Measurements from ENCODE around the gene DLG2. TPM values are rescaled to one million over a fixed set of nuclear protein-coding genes. Genes with fewer than 3 reads are reported as not detected.

The DLG2 gene
- total RNA-seq, 1 experiment from 2014 or later, result 0.20 TPM

DNA sequence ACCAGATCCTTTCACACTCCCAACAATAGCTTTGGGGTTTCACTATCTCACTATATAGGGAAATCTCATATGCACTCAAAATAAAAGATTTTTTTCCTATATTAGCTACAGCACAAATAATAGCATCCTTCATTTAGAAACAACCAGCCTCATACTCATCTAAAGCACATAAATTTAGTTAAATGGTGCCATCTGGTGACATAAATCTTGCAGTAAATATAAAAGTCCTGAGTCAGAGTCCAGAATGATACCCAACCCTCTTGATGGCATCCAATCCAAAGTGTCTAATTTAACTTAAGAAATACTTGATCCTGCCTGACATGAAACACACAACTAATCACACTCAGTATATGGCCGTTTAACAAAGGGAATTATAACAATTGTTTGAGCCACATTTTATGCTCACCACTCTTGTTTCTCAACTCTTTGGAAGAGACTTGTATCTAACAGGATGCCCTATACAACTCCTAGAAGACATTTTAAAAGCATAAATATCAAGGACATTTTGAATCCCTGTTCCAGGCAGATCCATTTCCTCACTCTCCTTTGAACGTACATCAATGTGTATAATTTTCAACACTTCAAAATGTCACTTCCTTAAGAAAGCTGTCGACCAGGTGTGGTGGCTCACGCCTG, 36.2 kb downstream of the DLG2 start:
- peak; percentile 28 for DNase-seq (ENCODE audit: low read depth)
- in situ Hi-C loops (cut with HindIII; ENCODE audit: low pct_unique_long_range_greater_than_20kb, low sequenced_read_pairs), result no loop called here

DNA sequence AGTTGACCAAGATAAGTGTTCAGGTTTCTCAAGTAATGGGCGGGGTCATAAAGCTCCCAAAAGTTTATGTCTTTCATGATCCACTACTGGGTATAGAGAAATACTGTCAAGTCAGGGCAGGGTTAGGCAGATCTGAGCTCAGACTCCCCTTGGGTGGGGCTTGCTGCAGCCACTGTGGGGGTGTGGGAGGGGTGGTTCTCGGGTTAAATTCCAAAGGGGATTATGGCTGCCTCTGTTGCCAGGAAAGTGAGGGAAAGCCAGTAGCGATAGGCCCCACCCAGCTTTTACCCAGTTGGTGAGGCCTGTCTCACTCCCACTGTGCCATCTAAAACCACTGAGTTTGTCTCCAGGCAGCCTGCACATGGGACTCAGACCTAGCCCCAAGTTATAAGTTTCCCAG, 37.8 kb downstream of the DLG2 start:
- no peak for DNase-seq (ENCODE audit: low read depth)
- in situ Hi-C loops (cut with HindIII; ENCODE audit: low pct_unique_long_range_greater_than_20kb, low sequenced_read_pairs), result no loop called here

DNA sequence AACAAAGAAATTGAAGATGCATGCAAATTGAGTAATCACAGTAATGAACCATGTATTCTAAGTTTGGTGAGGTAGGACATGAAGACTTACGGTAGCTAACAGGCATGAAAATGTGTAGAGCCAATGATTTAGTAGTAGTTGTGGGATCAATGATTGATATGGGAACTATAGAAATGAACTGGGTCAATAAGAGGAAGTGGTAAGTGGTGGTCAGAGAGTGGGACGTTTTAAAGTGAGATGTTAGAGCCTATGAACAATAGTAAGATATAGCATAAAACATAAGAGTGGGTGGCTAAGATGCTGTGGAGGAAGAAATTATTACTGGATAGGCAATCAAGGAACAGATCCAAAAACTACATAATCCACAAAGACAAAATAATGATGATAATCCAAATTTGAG, 45.0 kb downstream of the DLG2 start:
- in situ Hi-C loops (cut with HindIII; ENCODE audit: low pct_unique_long_range_greater_than_20kb, low sequenced_read_pairs), result no loop called here

GRCh38 chr11:85575388-85575787, 51.8 kb downstream of the DLG2 start:
- in situ Hi-C loops (cut with HindIII; ENCODE audit: low pct_unique_long_range_greater_than_20kb, low sequenced_read_pairs), result no loop called here
- DNase-seq (ENCODE audit: low read depth), result no peak

More for the DNA sequence above, 45.0 kb downstream of the DLG2 start:
- DNase-seq (ENCODE audit: low read depth), result no peak

- DNase-seq (ENCODE audit: low read depth), result no peak
- in situ Hi-C loops (cut with HindIII; ENCODE audit: low pct_unique_long_range_greater_than_20kb, low sequenced_read_pairs), result no loop called here
Observed at GRCh38 chr11:85572056-85572455, 55.1 kb downstream of the DLG2 start.

GRCh38 chr11:85569525-85569924, 57.6 kb downstream of the DLG2 start:
- in situ Hi-C loops (cut with HindIII; ENCODE audit: low pct_unique_long_range_greater_than_20kb, low sequenced_read_pairs), result no loop called here
- no peak for DNase-seq (ENCODE audit: low read depth)

DNA sequence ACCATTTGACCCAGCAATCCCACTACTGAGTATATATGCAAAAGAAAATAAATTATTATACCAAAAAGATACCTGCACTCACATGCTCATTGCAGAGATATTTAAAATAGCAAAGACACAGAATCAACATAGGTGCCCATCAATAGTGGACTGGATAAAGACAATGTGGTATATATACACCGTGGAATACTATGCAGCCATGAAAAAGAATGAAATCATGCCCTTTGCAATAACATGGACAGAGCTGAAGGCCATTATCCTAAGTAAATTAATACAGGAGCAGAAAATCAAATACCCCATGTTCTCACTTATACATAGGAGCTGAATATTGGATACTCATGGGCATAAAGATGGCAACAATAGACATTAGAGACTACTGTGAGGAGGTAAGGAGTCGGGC, 68.7 kb downstream of the DLG2 start:
- in situ Hi-C loops (cut with HindIII; ENCODE audit: low pct_unique_long_range_greater_than_20kb, low sequenced_read_pairs), result no loop called here
- DNase-seq (ENCODE audit: low read depth), result no peak

DNA sequence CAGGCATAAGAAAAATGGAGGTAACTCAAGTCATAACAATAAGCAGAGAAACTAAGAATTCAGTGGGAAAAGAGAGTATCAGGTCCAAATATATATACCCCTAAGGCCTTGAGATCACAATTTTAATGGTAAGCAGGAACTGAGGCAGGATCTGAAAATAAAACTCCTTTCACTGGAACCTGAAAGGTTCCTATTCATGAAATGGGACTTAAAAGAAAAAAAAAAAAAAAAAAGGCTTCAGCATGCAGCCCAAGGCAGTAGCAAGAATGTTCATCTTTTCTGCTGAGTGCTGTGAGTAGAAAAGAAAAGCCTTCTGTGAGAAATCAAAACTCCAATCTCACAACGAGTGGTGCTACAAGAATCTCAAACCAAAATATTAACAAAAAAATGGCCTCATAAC, 75.3 kb downstream of the DLG2 start:
- in situ Hi-C loops (cut with HindIII; ENCODE audit: low pct_unique_long_range_greater_than_20kb, low sequenced_read_pairs), result no loop called here
- no peak for DNase-seq (ENCODE audit: low read depth)

DNA sequence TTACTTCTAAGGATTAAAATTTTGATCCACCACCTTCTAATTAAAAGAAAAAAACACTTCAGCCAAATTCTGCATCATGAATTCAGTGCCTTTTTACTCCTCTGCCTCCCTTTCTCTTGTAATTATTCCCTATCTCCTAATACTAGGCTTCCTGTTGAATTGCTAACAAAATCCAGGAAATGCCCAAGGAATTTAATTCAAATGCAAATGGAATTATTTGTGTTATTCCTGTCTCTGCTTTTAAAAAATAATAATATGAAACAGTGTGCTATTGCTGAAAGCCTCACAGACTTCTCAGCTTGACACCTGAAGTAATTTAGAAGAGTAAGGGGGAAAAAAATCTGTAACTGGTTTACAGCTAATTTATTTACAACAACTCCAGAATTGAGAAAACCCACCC, 85.5 kb downstream of the DLG2 start:
- DNase-seq (ENCODE audit: low read depth), result no peak

DNA sequence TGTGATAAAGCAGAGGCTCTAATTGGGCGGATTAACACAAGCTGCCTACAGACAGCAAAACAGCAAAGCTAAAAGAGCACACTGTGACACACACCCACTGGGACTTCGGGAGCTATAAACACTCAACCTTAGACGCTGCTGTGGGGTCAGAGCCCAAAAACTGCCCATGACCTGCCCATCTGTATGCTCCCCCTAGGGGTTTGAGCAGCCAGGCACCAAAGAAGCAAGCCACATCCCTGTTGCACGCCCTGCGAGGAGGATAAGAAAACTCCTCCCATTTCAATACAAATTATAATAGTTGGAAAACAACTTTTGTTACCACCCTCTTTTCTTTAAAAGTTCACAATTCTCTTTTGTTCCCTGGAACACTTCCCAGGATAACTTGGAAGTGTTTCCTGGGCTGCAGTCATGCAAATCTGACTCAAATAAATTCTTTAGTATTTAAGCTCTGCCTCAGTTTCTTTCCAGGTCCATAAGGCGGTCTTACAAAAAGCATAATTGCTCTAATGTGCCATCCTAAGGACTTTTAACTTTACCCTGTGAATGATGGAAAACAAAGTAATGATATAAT, 86.4 kb downstream of the DLG2 start:
- DNase-seq (ENCODE audit: low read depth), result no peak
- in situ Hi-C loops (cut with HindIII; ENCODE audit: low pct_unique_long_range_greater_than_20kb, low sequenced_read_pairs), result no loop called here

More for the DNA sequence above, 85.5 kb downstream of the DLG2 start:
- in situ Hi-C loops (cut with HindIII; ENCODE audit: low pct_unique_long_range_greater_than_20kb, low sequenced_read_pairs), result no loop called here

DNA sequence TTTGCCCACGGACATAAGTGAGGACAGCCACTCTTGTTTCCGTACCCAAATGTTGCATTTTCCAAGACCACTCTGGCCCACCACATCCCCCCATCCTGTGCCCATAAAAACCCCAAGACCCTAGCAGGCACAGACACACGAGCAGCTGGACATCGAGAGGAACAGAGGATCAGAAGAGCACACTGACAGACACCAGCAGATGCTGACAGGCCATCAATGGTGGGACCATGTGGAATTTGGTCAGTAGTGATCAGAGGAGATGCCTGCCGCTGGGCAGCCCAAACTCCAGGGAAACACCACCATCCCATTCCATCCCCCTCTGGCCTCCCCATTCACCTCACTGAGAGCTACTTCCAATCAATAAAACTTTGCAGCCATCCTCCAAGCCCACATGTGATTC, 87.0 kb downstream of the DLG2 start:
- DNase-seq (ENCODE audit: low read depth), result no peak
- in situ Hi-C loops (cut with HindIII; ENCODE audit: low pct_unique_long_range_greater_than_20kb, low sequenced_read_pairs), result no loop called here

GRCh38 chr11:85539740-85540139, 87.4 kb downstream of the DLG2 start:
- no peak for DNase-seq (ENCODE audit: low read depth)
- in situ Hi-C loops (cut with HindIII; ENCODE audit: low pct_unique_long_range_greater_than_20kb, low sequenced_read_pairs), result no loop called here

DNA sequence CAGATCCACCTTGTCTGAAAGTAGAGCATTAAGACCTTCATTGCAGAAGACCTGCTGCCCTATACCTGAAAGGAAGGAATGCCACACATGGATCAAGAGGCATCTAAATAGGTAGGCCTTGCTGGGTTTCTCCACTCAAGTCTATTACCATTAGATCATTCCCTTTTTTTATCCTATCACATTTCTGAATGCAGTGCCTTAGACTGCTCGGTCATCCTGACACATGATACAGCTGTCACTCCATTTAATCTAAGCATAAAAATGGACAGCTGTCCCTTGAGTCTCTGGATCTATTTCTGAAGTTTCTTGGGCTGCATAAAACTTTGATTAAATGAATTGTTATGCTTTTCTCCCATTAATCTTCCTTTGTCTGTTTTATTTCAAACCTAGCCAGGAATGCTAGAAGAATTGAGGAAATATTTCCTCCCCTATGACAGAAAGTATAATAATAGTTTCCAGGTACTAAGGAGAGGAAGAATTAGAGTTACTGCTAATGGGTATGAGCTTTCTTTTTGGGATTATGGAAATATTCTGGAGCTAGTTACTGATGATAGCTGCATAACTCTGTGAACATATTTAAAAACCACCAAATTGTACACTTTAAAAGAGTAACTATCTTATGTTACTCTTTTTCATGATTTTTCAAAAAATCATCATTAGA, 88.0 kb downstream of the DLG2 start:
- in situ Hi-C loops (cut with HindIII; ENCODE audit: low pct_unique_long_range_greater_than_20kb, low sequenced_read_pairs), result no loop called here
- DNase-seq (ENCODE audit: low read depth), result no peak

DNA sequence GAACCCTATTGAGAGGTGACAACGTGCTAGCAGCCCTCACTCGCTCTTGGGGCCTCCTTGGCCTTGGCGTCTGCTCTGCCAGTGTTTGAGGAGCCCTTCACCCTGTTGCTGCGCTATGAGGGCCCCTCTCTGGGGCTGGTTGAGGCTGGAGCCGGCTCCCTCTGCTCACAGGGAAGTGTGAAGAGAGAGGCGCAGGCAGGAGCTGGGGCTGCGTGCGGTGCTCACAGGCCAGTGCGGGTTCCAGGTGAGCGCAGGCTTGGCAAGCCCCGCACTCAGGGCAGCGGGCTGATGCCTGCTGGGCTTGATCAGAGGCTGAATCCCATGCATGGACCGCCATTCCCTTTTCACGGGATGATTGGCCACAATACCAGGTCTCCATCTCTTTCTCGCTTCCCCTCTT, 90.7 kb downstream of the DLG2 start:
- in situ Hi-C loops (cut with HindIII; ENCODE audit: low pct_unique_long_range_greater_than_20kb, low sequenced_read_pairs), result no loop called here

GRCh38 chr11:85534806-85535205, 92.3 kb downstream of the DLG2 start:
- no peak for DNase-seq (ENCODE audit: low read depth)
- in situ Hi-C loops (cut with HindIII; ENCODE audit: low pct_unique_long_range_greater_than_20kb, low sequenced_read_pairs), result no loop called here

More for the DNA sequence above, 90.7 kb downstream of the DLG2 start:
- no peak for DNase-seq (ENCODE audit: low read depth)

- in situ Hi-C loops (cut with HindIII; ENCODE audit: low pct_unique_long_range_greater_than_20kb, low sequenced_read_pairs), result no loop called here
Observed at GRCh38 chr11:85531191-85531897, 95.8 kb downstream of the DLG2 start.

DNA sequence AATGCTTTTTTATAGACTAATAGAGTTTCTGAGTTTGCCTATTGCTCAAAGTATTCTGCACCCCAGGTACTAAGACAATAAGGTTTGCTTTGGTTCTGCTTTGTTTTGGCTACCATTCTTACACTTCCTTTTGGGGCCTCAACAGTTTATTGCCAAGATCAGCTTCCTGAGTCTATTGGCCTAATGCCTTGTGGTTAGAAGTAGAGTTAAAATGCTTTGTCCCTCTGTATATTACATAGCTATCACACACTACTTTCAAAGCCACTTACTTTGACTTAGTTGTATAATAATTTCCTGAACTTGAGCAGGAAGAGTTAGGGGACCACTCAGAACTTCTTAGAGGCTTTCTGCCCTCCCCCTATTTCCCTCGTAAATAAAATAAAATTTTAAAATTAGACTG, 96.5 kb downstream of the DLG2 start:
- no peak for DNase-seq (ENCODE audit: low read depth)
- in situ Hi-C loops (cut with HindIII; ENCODE audit: low pct_unique_long_range_greater_than_20kb, low sequenced_read_pairs), result no loop called here

More at GRCh38 chr11:85531191-85531897, 95.8 kb downstream of the DLG2 start:
- DNase-seq (ENCODE audit: low read depth), result no peak

GRCh38 chr11:85526564-85526963, 100.6 kb downstream of the DLG2 start:
- in situ Hi-C loops (cut with HindIII; ENCODE audit: low pct_unique_long_range_greater_than_20kb, low sequenced_read_pairs), result no loop called here
- no peak for DNase-seq (ENCODE audit: low read depth)

DNA sequence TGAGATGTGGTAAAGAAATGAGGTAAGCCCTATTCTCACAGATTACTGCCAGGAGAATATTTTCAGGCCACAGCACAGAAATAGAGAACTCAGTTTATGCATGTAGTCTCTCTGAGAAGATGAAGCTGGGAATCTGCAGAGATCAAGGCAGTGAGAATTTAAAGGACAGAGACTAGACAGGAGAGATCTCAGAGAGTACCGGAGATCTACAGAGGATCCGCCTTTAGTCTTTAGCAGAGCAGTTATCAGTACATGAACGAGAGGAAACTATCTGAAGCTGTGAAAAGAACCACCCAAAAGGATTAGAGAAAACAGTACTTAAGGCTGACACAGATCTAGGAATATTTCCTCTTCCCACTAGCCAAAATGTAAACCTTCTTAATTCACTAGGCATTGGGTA, 101.5 kb downstream of the DLG2 start:
- no peak for DNase-seq (ENCODE audit: low read depth)
- in situ Hi-C loops (cut with HindIII; ENCODE audit: low pct_unique_long_range_greater_than_20kb, low sequenced_read_pairs), result no loop called here
